ENCODE results near the gene FNDC3B. TPM values are rescaled to one million over a fixed set of nuclear protein-coding genes. Genes with fewer than 3 reads are reported as not detected.
A peak's percentile ranks its signal among the peaks of the same experiment; 100 is the strongest.

Gene FNDC3B
- total RNA-seq, 1 donor from 2014 or later = 54.9 TPM

DNA sequence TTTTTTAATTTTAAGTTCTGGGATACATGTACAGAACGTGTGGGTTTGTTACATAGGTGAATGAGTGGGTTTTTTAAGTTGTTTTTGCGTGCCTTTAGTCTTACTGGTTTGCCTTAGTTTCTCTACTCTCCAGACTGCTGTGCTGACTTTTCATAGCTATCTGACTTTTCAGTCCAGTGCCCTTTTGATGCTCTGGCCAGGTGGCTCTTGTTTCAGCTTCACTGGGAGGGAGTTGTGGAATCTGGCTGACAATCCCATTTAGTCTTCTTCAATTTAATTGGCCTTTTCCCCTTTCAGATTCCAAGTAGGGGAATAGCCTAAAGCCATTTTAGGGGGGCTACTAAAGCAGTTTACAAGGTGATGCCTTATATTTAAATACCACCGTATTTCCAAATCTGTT, 30.1 kb downstream of the FNDC3B start:
- H3K4me3 ChIP-seq = no peak overlapping the region
- H3K9me3 ChIP-seq = no peaks in the 10 kb centered on the region
- H3K4me1 ChIP-seq = peaks cover 15 to 75% of the 10 kb centered on the region in 2 donors
- intact Hi-C loops (cut with DNase I) = loop anchor here (5.0 kb wide), 1 partner anchor 38 kb away; no protein-coding TSS in a partner anchor
- peak overlapping the region; percentile 37 to 39 for H3K27ac ChIP-seq
- TF ChIP-seq, protein P1, sequence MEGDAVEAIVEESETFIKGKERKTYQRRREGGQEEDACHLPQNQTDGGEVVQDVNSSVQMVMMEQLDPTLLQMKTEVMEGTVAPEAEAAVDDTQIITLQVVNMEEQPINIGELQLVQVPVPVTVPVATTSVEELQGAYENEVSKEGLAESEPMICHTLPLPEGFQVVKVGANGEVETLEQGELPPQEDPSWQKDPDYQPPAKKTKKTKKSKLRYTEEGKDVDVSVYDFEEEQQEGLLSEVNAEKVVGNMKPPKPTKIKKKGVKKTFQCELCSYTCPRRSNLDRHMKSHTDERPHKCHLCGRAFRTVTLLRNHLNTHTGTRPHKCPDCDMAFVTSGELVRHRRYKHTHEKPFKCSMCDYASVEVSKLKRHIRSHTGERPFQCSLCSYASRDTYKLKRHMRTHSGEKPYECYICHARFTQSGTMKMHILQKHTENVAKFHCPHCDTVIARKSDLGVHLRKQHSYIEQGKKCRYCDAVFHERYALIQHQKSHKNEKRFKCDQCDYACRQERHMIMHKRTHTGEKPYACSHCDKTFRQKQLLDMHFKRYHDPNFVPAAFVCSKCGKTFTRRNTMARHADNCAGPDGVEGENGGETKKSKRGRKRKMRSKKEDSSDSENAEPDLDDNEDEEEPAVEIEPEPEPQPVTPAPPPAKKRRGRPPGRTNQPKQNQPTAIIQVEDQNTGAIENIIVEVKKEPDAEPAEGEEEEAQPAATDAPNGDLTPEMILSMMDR (IDR thresholded peaks at IDR 0.05) = no peak
- no peaks in the 10 kb centered on the region for H3K27me3 ChIP-seq
- DNase-seq (ENCODE audit: low spot score in 2 of 2) = no peak
- H3K36me3 ChIP-seq = no peaks in the 10 kb centered on the region

DNA sequence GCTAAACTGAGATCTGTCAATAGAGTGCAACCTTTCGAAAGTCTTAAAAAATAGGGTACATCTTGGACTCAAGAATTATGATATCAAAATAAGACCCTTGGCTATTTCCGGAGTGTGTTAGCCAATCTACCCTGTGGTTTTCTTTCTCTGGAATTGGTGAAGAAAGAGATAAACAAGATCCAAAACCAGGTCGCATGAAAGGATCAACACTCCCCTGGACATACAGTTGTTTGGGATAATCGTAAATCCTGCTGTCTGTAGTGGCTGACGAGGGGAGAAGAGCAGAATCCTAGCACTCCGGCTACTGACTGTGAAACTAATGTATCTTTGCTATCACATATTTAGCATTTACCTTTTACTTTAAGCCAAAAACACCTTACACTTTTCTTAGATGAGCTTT, 30.9 kb downstream of the FNDC3B start:
- intact Hi-C loops (cut with DNase I) = no loop called here
- H3K27me3 ChIP-seq = no peaks in the 10 kb centered on the region
- H3K27ac ChIP-seq = peak overlapping the region; percentile 35 to 37
- TF ChIP-seq, protein P1 (IDR thresholded peaks at IDR 0.05) = no peak
- DNase-seq (ENCODE audit: low spot score in 2 of 2) = no peak
- H3K36me3 ChIP-seq = no peaks in the 10 kb centered on the region
- no peaks in the 10 kb centered on the region for H3K9me3 ChIP-seq
- no peak overlapping the region for H3K4me3 ChIP-seq
- peaks cover 18 to 80% of the 10 kb centered on the region in 2 donors for H3K4me1 ChIP-seq

DNA sequence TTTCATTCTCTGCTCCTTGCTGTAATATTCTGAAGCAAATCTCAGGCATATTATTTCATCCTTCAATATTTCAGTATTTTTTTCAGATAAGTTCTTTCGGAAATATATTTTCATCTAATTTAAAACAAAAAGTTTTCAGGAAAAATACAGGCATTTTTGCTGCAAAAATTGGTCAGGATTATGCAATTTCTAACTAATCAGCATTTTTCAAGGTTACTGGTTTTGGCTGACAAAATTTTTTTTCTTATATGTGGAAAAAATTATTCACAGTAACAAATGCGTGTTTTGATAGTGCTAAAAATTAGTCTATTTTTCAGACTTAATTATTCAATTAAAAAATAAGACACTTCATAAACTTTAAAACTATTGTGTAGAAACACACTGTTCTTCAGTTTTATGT, 31.4 kb downstream of the FNDC3B start:
- Histone ChIP-seq H3K27me3 (no peaks in the 10 kb centered on the region), H3K9me3 (no peaks in the 10 kb centered on the region), H3K4me1 (peaks cover 19 to 76% of the 10 kb centered on the region in 2 donors), H3K36me3 (no peaks in the 10 kb centered on the region), H3K4me3 (no peak overlapping the region), H3K27ac (no peak overlapping the region)
- no peak for DNase-seq (ENCODE audit: low spot score in 2 of 2)
- intact Hi-C loops (cut with DNase I) = no loop called here
- TF ChIP-seq, protein P1 (IDR thresholded peaks at IDR 0.05) = no peak

DNA sequence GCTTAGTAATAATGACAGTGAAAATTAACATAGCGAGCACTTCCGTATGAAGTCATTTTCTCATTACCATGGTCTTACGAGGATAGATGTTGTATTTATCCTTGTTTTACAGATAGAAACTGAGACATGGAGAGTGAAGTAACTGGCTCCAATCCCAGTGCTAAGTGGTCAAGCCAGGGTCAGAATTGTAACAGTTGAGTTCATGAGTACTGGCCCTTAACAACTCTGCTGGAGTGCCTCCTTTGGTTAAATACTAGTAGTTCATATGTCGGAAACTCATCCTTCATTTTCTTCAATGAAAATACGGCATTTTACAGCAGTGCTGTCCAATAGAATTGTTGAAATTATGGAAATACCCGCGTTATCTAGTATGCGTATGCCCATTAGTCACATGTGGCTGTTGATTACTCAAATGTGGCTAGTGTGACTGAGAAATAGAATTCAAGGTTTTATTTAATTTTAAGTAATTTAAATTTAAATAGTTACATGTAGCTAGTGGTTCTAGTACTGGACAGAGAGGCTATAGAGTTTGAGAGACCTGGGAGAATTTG, 32.5 kb downstream of the FNDC3B start:
- intact Hi-C loops (cut with DNase I) = no loop called here

DNA sequence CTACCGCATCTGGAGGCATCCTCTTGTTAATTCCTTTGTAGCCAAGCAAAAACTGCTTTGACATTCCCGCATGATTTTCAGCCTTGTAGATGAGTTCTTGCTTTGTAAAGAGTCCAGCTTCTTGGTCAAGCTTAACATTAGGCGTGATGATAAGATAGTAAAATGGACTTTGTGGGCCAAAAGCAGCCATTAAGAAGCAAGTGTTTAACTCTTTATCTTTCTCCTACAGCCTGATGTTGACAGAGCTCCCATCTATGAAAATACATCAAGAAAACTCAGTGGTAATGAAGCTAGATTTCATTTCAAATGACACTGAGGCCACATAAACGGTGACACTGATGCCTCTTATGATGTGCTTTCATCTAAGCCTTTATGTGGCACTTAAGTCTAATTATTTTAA, 33.2 kb downstream of the FNDC3B start:
- TF ChIP-seq, protein P1 (IDR thresholded peaks at IDR 0.05) = no peak
- no peaks in the 10 kb centered on the region for H3K27me3 ChIP-seq

More for the DNA sequence above, 32.5 kb downstream of the FNDC3B start:
- Histone ChIP-seq H3K27me3 (no peaks in the 10 kb centered on the region), H3K36me3 (no peaks in the 10 kb centered on the region), H3K27ac (no peak overlapping the region), H3K4me3 (no peak overlapping the region), H3K9me3 (no peaks in the 10 kb centered on the region), H3K4me1 (peaks cover 18 to 69% of the 10 kb centered on the region in 2 donors)
- TF ChIP-seq, protein P1 (IDR thresholded peaks at IDR 0.05) = no peak
- no peak for DNase-seq (ENCODE audit: low spot score in 2 of 2)

More for the DNA sequence above, 33.2 kb downstream of the FNDC3B start:
- Histone ChIP-seq H3K4me1 (peaks cover 16 to 62% of the 10 kb centered on the region in 2 donors), H3K36me3 (no peaks in the 10 kb centered on the region), H3K9me3 (no peaks in the 10 kb centered on the region), H3K27ac (no peak overlapping the region), H3K4me3 (no peak overlapping the region)
- no peak for DNase-seq (ENCODE audit: low spot score in 2 of 2)
- intact Hi-C loops (cut with DNase I) = no loop called here

Data from ascending aorta (tissue), 2 donors.